ENCODE data around the gene LINGO3. TPM values are rescaled to one million over a fixed set of nuclear protein-coding genes. Genes with fewer than 3 reads are reported as not detected.

Gene LINGO3
- total RNA-seq, 1 donor, result not detected

- Histone ChIP-seq H3K4me1 (ENCODE audit: insufficient read depth, low read length) (no peaks in the 10 kb centered on the region), H3K9me3 (ENCODE audit: low read depth, low read length) (no peaks in the 10 kb centered on the region), H3K27ac (ENCODE audit: low read depth, low read length) (no peak overlapping the region), H2AFZ (ENCODE audit: low read length) (no peak overlapping the region), H3K27me3 (ENCODE audit: insufficient read depth, low read length) (peaks cover 6% of the 10 kb centered on the region), H3K4me2 (ENCODE audit: insufficient read depth, low read length) (no peak overlapping the region), H3K36me3 (ENCODE audit: insufficient read depth, low read length) (peaks cover 6% of the 10 kb centered on the region), H3K79me2 (ENCODE audit: insufficient read depth, low read length) (no peaks in the 10 kb centered on the region), H3K4me3 (ENCODE audit: insufficient read depth, low read length) (no peak overlapping the region), H4K20me1 (ENCODE audit: insufficient read depth, low read length) (no peaks in the 10 kb centered on the region)
- no peak for DNase-seq (ENCODE audit: insufficient read length, low spot score, missing footprints)
- TF ChIP-seq CTCF (IDR thresholded peaks at IDR 0.05; ENCODE audit: extremely low read depth, low read depth, low read length), result no peak
Observed at GRCh38 chr19:2353887-2354592, 46.1 kb upstream of the LINGO3 start.

- H3K27ac ChIP-seq (ENCODE audit: low read depth, low read length), result no peak overlapping the region
- H3K4me1 ChIP-seq (ENCODE audit: insufficient read depth, low read length), result no peaks in the 10 kb centered on the region
- no peak overlapping the region for H2AFZ ChIP-seq (ENCODE audit: low read length)
- H3K79me2 ChIP-seq (ENCODE audit: insufficient read depth, low read length), result no peaks in the 10 kb centered on the region
- H3K36me3 ChIP-seq (ENCODE audit: insufficient read depth, low read length), result peaks cover 13% of the 10 kb centered on the region
- DNase-seq (ENCODE audit: insufficient read length, low spot score, missing footprints), result no peak
- no peak overlapping the region for H3K4me2 ChIP-seq (ENCODE audit: insufficient read depth, low read length)
- no peaks in the 10 kb centered on the region for H3K27me3 ChIP-seq (ENCODE audit: insufficient read depth, low read length)
- no peak for TF ChIP-seq CTCF (IDR thresholded peaks at IDR 0.05; ENCODE audit: extremely low read depth, low read depth, low read length)
- H3K4me3 ChIP-seq (ENCODE audit: insufficient read depth, low read length), result no peak overlapping the region
- H4K20me1 ChIP-seq (ENCODE audit: insufficient read depth, low read length), result no peaks in the 10 kb centered on the region
- no peaks in the 10 kb centered on the region for H3K9me3 ChIP-seq (ENCODE audit: low read depth, low read length)
Observed at GRCh38 chr19:2353159-2353886, 45.4 kb upstream of the LINGO3 start.

- Histone ChIP-seq H3K4me2 (ENCODE audit: insufficient read depth, low read length) (no peak overlapping the region), H3K36me3 (ENCODE audit: insufficient read depth, low read length) (peaks cover 13% of the 10 kb centered on the region), H2AFZ (ENCODE audit: low read length) (no peak overlapping the region), H3K9me3 (ENCODE audit: low read depth, low read length) (no peaks in the 10 kb centered on the region), H3K4me3 (ENCODE audit: insufficient read depth, low read length) (no peak overlapping the region), H3K4me1 (ENCODE audit: insufficient read depth, low read length) (no peaks in the 10 kb centered on the region), H4K20me1 (ENCODE audit: insufficient read depth, low read length) (no peaks in the 10 kb centered on the region), H3K27me3 (ENCODE audit: insufficient read depth, low read length) (no peaks in the 10 kb centered on the region), H3K27ac (ENCODE audit: low read depth, low read length) (no peak overlapping the region), H3K79me2 (ENCODE audit: insufficient read depth, low read length) (no peaks in the 10 kb centered on the region)
- no peak for DNase-seq (ENCODE audit: insufficient read length, low spot score, missing footprints)
- no peak for TF ChIP-seq CTCF (IDR thresholded peaks at IDR 0.05; ENCODE audit: extremely low read depth, low read depth, low read length)
Observed at GRCh38 chr19:2352121-2352520, 44.2 kb upstream of the LINGO3 start.

- no peak for TF ChIP-seq CTCF (IDR thresholded peaks at IDR 0.05; ENCODE audit: extremely low read depth, low read depth, low read length)
- Histone ChIP-seq H3K36me3 (ENCODE audit: insufficient read depth, low read length) (peaks cover 16% of the 10 kb centered on the region), H3K4me3 (ENCODE audit: insufficient read depth, low read length) (no peak overlapping the region), H4K20me1 (ENCODE audit: insufficient read depth, low read length) (no peaks in the 10 kb centered on the region), H3K4me1 (ENCODE audit: insufficient read depth, low read length) (no peaks in the 10 kb centered on the region), H3K79me2 (ENCODE audit: insufficient read depth, low read length) (no peaks in the 10 kb centered on the region), H3K27me3 (ENCODE audit: insufficient read depth, low read length) (no peaks in the 10 kb centered on the region), H3K9me3 (ENCODE audit: low read depth, low read length) (no peaks in the 10 kb centered on the region), H3K4me2 (ENCODE audit: insufficient read depth, low read length) (no peak overlapping the region), H2AFZ (ENCODE audit: low read length) (no peak overlapping the region), H3K27ac (ENCODE audit: low read depth, low read length) (no peak overlapping the region)
- no peak for DNase-seq (ENCODE audit: insufficient read length, low spot score, missing footprints)
Observed at GRCh38 chr19:2351591-2351990, 43.6 kb upstream of the LINGO3 start.

Measured in osteoblast (primary cell).